H9 (cell line): Measurements from ENCODE around the gene PDZD2. TPM values are rescaled to one million over a fixed set of nuclear protein-coding genes. Genes with fewer than 3 reads are reported as not detected.

Source experiments
- DNase-seq: peaks from one replicate; pipeline ENCODE4 v3.0.0-alpha.2; 2017
- H2AFZ ChIP-seq: one replicate; pipeline ENCODE4 v1.6.1; 2013; ENCODE audit warnings: mild to moderate bottlenecking, low read length, control low read depth, moderate library complexity
- H2AK5ac ChIP-seq: 2 replicates; pipeline ENCODE4 v1.6.1; 2013; ENCODE audit warnings: low read length, control low read depth, mixed read lengths; ENCODE audit not compliant: insufficient read length
- H2BK120ac ChIP-seq: one replicate; pipeline ENCODE4 v1.6.1; 2013; ENCODE audit warnings: low read depth, mild to moderate bottlenecking, low read length, control low read depth, inconsistent platforms; ENCODE audit not compliant: poor library complexity, severe bottlenecking
- H2BK12ac ChIP-seq: 2 replicates; pipeline ENCODE4 v1.6.1; 2013; ENCODE audit warnings: low read length, control low read depth, mixed read lengths, low read depth; ENCODE audit not compliant: insufficient read length
- H2BK15ac ChIP-seq: 2 replicates; pipeline ENCODE4 v1.6.1; 2013; ENCODE audit warnings: low read depth, low read length, control low read depth
- H2BK20ac ChIP-seq: one replicate; pipeline ENCODE4 v1.6.1; 2013; ENCODE audit warnings: low read depth, mild to moderate bottlenecking, low read length, control low read depth, inconsistent platforms; ENCODE audit not compliant: poor library complexity, severe bottlenecking
- H2BK5ac ChIP-seq: 2 replicates; pipeline ENCODE4 v1.6.1; 2013; ENCODE audit warnings: low read length, control low read depth, mixed read lengths; ENCODE audit not compliant: insufficient read length
- H3K14ac ChIP-seq: 2 replicates; pipeline ENCODE4 v1.6.1; 2013; ENCODE audit warnings: low read length, control low read depth; ENCODE audit not compliant: insufficient read depth
- H3K18ac ChIP-seq: 2 replicates; pipeline ENCODE4 v1.6.1; 2013; ENCODE audit warnings: low read depth, mild to moderate bottlenecking, mixed read lengths, low read length, control low read depth; ENCODE audit not compliant: insufficient read length
- H3K23ac ChIP-seq: 2 replicates; pipeline ENCODE4 v1.6.1; 2013; ENCODE audit warnings: low read length, control low read depth, mixed read lengths, low read depth; ENCODE audit not compliant: insufficient read length
- H3K23me2 ChIP-seq: 2 replicates; pipeline ENCODE4 v1.6.1; 2013; ENCODE audit warnings: low read depth, mild to moderate bottlenecking, mixed read lengths, low read length, control low read depth; ENCODE audit not compliant: insufficient read length, poor library complexity, severe bottlenecking
- H3K27ac ChIP-seq: 2 replicates; pipeline ENCODE4 v1.5.1; 2013; ENCODE audit warnings: low read length, control low read depth, mixed read lengths, low read depth; ENCODE audit not compliant: insufficient read length
- H3K27me3 ChIP-seq: 2 replicates; pipeline ENCODE4 v1.6.1; 2013; ENCODE audit warnings: low read length, control low read depth, inconsistent platforms; ENCODE audit not compliant: insufficient read depth
- H3K4ac ChIP-seq: 2 replicates; pipeline ENCODE4 v1.6.1; 2013; ENCODE audit warnings: low read depth, mild to moderate bottlenecking, control low read depth, inconsistent platforms, low read length, moderate library complexity
- H3K4me1 ChIP-seq: 2 replicates; pipeline ENCODE4 v1.6.1; 2013; ENCODE audit warnings: low read length, control low read depth, inconsistent platforms; ENCODE audit not compliant: insufficient read depth
- H3K4me2 ChIP-seq: 2 replicates; pipeline ENCODE4 v1.6.1; 2013; ENCODE audit warnings: low read length, control low read depth, mixed read lengths; ENCODE audit not compliant: insufficient read length, insufficient read depth
- H3K56ac ChIP-seq: 2 replicates; pipeline ENCODE4 v1.6.1; 2013; ENCODE audit warnings: low read depth, mild to moderate bottlenecking, mixed read lengths, low read length, control low read depth; ENCODE audit not compliant: insufficient read length
- H3K79me1 ChIP-seq: 2 replicates; pipeline ENCODE4 v1.6.1; 2013; ENCODE audit warnings: low read depth, mild to moderate bottlenecking, moderate library complexity, low read length, control low read depth, inconsistent platforms; ENCODE audit not compliant: insufficient read depth, poor library complexity, severe bottlenecking
- H3K79me2 ChIP-seq: 2 replicates; pipeline ENCODE4 v1.6.1; 2013; ENCODE audit warnings: low read length, control low read depth, inconsistent platforms; ENCODE audit not compliant: insufficient read depth
- H3K9ac ChIP-seq: 2 replicates; pipeline ENCODE4 v1.6.1; 2013; ENCODE audit warnings: low read length, control low read depth, mixed read lengths; ENCODE audit not compliant: insufficient read length; ENCODE audit errors: extremely low read depth
- H3K9me3 ChIP-seq: one replicate; pipeline ENCODE4 v1.6.1; 2013; ENCODE audit warnings: low read depth, low read length, inconsistent platforms; ENCODE audit not compliant: control insufficient read depth
- H3T11ph ChIP-seq: one replicate; pipeline ENCODE4 v1.6.1; 2013; ENCODE audit warnings: mild to moderate bottlenecking, low read length, control low read depth, inconsistent platforms
- H4K20me1 ChIP-seq: one replicate; pipeline ENCODE4 v1.6.1; 2013; ENCODE audit not compliant: control insufficient read depth, insufficient read length, insufficient read depth
- H4K5ac ChIP-seq: 2 replicates; pipeline ENCODE4 v1.6.1; 2013; ENCODE audit warnings: low read depth, mild to moderate bottlenecking, mixed read lengths, low read length, control low read depth; ENCODE audit not compliant: insufficient read length
- H4K8ac ChIP-seq: replicated peaks from 2 replicates; pipeline ENCODE4 v1.6.1; 2013; ENCODE audit warnings: low read length, control low read depth, mixed read lengths, low read depth; ENCODE audit not compliant: insufficient read length
- H4K91ac ChIP-seq: 2 replicates; pipeline ENCODE4 v1.6.1; 2013; ENCODE audit warnings: low read depth, mild to moderate bottlenecking, moderate library complexity, mixed read lengths, low read length, control low read depth; ENCODE audit not compliant: insufficient read length
- H3K27ac Mint-ChIP-seq, 3 experiments: 2 replicates in 2 of 3; 3 replicates in 1 of 3; pipeline ENCODE4 v1.8.0; 2020 to 2021; ENCODE audit warnings: mixed read lengths in 3 of 3, mild to moderate bottlenecking in 1 of 3, moderate library complexity in 1 of 3
- H3K27me3 Mint-ChIP-seq: 2 replicates; pipeline ENCODE4 v1.8.0; 2021; ENCODE audit warnings: low read depth, mild to moderate bottlenecking, moderate library complexity, mixed read lengths
- H3K36me3 Mint-ChIP-seq, 3 experiments: 2 replicates in 2 of 3; 3 replicates in 1 of 3; pipeline ENCODE4 v1.8.0; 2020 to 2021; ENCODE audit warnings: low read depth in 3 of 3, mixed read lengths in 3 of 3; ENCODE audit not compliant: insufficient read depth in 1 of 3
- H3K4me1 Mint-ChIP-seq, 2 experiments: 2 replicates each; pipeline ENCODE4 v1.8.0; 2020; ENCODE audit warnings: mixed read lengths in 2 of 2
- H3K4me3 Mint-ChIP-seq, 2 experiments: 2 replicates in 1 of 2; 3 replicates in 1 of 2; pipeline ENCODE4 v1.8.0; 2020 to 2021; ENCODE audit warnings: mild to moderate bottlenecking in 2 of 2, mixed read lengths in 2 of 2, moderate library complexity in 1 of 2
- H3K9me3 Mint-ChIP-seq, 2 experiments: 2 replicates in 1 of 2; 3 replicates in 1 of 2; pipeline ENCODE4 v1.8.0; 2020; ENCODE audit warnings: mild to moderate bottlenecking in 2 of 2, mixed read lengths in 2 of 2, moderate library complexity in 1 of 2
- CTCF ChIP-seq: fragments of 200-600 bp; sonication (generic); conservative IDR thresholded peaks from 3 replicates; pipeline ENCODE4 v1.8.0; 2021; ENCODE audit warnings: antibody characterized with exemption, mild to moderate bottlenecking
- WGBS: extraction: QIAGEN DNeasy Blood & Tissue Kit; methylation state at CpG from one replicate; pipeline ENCODE4 v1.1.7; 2013; ENCODE audit warnings: missing lambda C conversion rate, low lambda C conversion rate, mixed read lengths; ENCODE audit not compliant: insufficient read length; ENCODE audit errors: extremely low coverage; 5-methylcytosine and 5-hydroxymethylcytosine counted together
- total RNA-seq: library from RNA; stranded (reverse); gene quantifications from 2 replicates; pipeline ENCODE4 v1.2.1, GENCODE V29; 2021

Gene PDZD2
- total RNA-seq, 1 experiment from 2014 or later: 9.9 TPM

GRCh38 chr5:32074401-32074800, 435.5 kb downstream of the PDZD2 start:
- DNase-seq: no peak
- no peak overlapping the region for H3K4me2 ChIP-seq

More at GRCh38 chr5:32074401-32074800, 435.5 kb downstream of the PDZD2 start:
- Histone ChIP-seq H3K18ac (no peak overlapping the region), H3T11ph (no peak overlapping the region), H3K56ac (no peak overlapping the region), H2AK5ac (no peak overlapping the region), H4K20me1 (no peaks in the 10 kb centered on the region), H3K27ac (no peak overlapping the region), H3K4ac (no peak overlapping the region), H3K79me2 (no peaks in the 10 kb centered on the region), H3K27me3 (no peaks in the 10 kb centered on the region), H3K4me1 (no peaks in the 10 kb centered on the region), H3K9ac (no peak overlapping the region), H2BK120ac (no peak overlapping the region), H2BK20ac (no peak overlapping the region), H4K5ac (no peak overlapping the region), H4K8ac (no peak overlapping the region), H3K9me3 (no peaks in the 10 kb centered on the region), H3K79me1 (no peaks in the 10 kb centered on the region), H4K91ac (no peak overlapping the region), H2BK12ac (no peak overlapping the region), H3K23me2 (no peaks in the 10 kb centered on the region), H3K14ac (no peak overlapping the region), H2BK15ac (no peak overlapping the region), H2AFZ (no peak overlapping the region), H3K23ac (no peak overlapping the region), H2BK5ac (no peak overlapping the region)
- Mint-ChIP-seq H3K36me3 (peaks cover 3 to 15% (median 5%) of the 10 kb centered on the region in 3 experiments; a peak in 6 of 7 replicates), H3K4me3 (no peak overlapping the region), H3K27ac (no peak overlapping the region), H3K9me3 (no peaks in the 10 kb centered on the region), H3K4me1 (no peaks in the 10 kb centered on the region), H3K27me3 (no peaks in the 10 kb centered on the region)
- peak; percentile 45 for TF ChIP-seq CTCF
- WGBS: no CpG with 5 or more reads among the region's 5 CpGs
